ENCODE measurements around the gene BCR. TPM values are rescaled to one million over a fixed set of nuclear protein-coding genes. Genes with fewer than 3 reads are reported as not detected.

Gene BCR
- total and polyA plus RNA-seq, 2 of the 13 experiments (the other 11 are each of a cell fraction or from before 2014, with no cell fraction given), result 19.9 to 33.6 TPM

GRCh38 chr22:23218867-23219251 lies 38.5 kb downstream of the BCR start (continued):
- TF ChIP-seq SKIL (CRISPR knock-in tag; IDR thresholded peaks at IDR 0.05; ENCODE audit: borderline replicate concordance), result no peak
- TF ChIP-seq ZMYM4 (CRISPR knock-in tag; IDR thresholded peaks at IDR 0.05), result peak; percentile 38; the same call in 1 of the 2 replicates
- no peak for TF ChIP-seq ZFP41 (CRISPR knock-in tag; IDR thresholded peaks at IDR 0.05; ENCODE audit: borderline replicate concordance)
- no peak for TF ChIP-seq BCLAF1 (IDR thresholded peaks at IDR 0.05)
- TF ChIP-seq NCOA2 (CRISPR knock-in tag; IDR thresholded peaks at IDR 0.05), result no peak
- no peak for TF ChIP-seq SMYD3 (CRISPR knock-in tag; IDR thresholded peaks at IDR 0.05)
- TF ChIP-seq AFF4 (CRISPR knock-in tag; IDR thresholded peaks at IDR 0.05), result no peak
- no peak for TF ChIP-seq MAFF (IDR thresholded peaks at IDR 0.05; ENCODE audit: low read depth, low read length)
- no peak for TF ChIP-seq SMAD9 (CRISPR knock-in tag; IDR thresholded peaks at IDR 0.05)
- no peak for TF ChIP-seq TAF15 (IDR thresholded peaks at IDR 0.05; ENCODE audit: low read depth, low read length, poor library complexity, severe bottlenecking)
- TF ChIP-seq E2F1 (CRISPR knock-in tag; IDR thresholded peaks at IDR 0.05), result no peak
- TF ChIP-seq ATF7-NPFF (CRISPR knock-in tag; IDR thresholded peaks at IDR 0.05; ENCODE audit: low read depth), result no peak
- TF ChIP-seq IRF1 (CRISPR knock-in tag; IDR thresholded peaks at IDR 0.05; ENCODE audit: low read depth), result no peak
- no peak for TF ChIP-seq NR1H2 (CRISPR knock-in tag; IDR thresholded peaks at IDR 0.05; ENCODE audit: borderline replicate concordance, low read depth)
- TF ChIP-seq ZNF253 (CRISPR knock-in tag; IDR thresholded peaks at IDR 0.05; ENCODE audit: borderline replicate concordance), result no peak
- no peak for TF ChIP-seq ARID2 (CRISPR knock-in tag; IDR thresholded peaks at IDR 0.05; ENCODE audit: borderline replicate concordance)
- TF ChIP-seq ZNF337 (CRISPR knock-in tag; IDR thresholded peaks at IDR 0.05; ENCODE audit: borderline replicate concordance, low read depth), result no peak
